HG03039 (cell line): ENCODE measurements around the gene TTLL5.

Experiments
- ATAC-seq: cut with Tn5 transposase; IDR thresholded peaks from one replicate; pipeline ENCODE4 v1.9.1; 2021; ENCODE audit warnings: mild to moderate bottlenecking, moderate library complexity; ENCODE audit not compliant: unreplicated experiment

TTLL5 gene

GRCh38 chr14:75726321-75726720 is 65.3 kb downstream of the TTLL5 start:
- no peak for ATAC-seq

DNA sequence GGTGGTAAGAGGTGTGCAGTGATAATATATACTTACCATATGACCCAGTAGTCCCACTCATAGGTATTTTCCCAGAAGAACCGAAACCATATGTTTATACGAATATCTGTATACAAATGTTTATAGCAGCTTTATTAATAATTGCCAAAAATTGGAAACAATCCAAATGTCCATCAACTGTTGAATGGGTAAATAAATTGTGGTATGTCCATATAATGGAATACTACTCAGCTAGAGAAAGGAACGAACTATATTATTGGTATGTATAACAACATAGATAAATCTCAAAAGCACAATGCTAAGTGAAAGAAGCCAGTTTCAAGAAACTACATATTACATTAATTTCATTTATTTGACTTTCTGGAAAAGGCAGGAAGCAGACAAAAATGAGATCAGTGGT is 66.1 kb downstream of the TTLL5 start:
- ATAC-seq: no peak

DNA sequence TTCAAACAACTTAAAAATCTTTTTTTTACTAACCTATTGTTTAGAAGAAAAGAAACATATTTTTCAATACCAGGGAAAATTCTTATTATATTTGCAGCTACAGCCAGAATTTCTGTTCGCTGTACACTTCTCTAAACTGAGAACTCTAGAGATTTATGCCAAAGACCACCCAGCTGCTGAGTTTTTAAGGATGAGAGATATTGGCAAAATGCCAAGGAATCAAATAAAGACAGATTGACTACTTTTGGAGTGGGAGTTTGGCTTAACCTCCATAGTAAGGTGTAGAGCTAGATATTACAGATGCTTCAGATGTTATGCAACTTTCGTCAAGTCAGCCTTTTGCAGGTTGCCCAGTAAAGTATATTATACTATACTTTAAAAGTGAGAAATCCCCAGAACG is 71.8 kb downstream of the TTLL5 start:
- ATAC-seq: no peak

DNA sequence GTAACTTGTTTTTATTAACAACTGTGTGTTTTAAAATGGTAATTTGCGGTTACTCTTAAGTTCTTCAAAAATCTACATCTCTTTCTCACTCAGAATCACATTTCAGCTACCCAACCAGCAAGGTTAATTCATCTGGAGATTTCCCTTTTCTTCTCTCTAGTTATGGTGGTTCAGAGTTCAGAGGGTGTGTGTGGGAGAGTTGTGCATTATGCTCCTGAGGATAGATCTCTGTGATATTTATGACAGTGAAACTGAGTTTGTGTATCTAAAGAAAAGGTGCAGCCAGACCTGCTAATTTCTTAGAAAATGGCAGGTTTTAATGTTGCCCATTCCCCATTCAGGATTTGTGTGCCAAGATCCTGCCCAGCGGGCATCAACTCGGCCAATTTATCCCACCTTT is 73.8 kb downstream of the TTLL5 start:
- ATAC-seq: no peak

DNA sequence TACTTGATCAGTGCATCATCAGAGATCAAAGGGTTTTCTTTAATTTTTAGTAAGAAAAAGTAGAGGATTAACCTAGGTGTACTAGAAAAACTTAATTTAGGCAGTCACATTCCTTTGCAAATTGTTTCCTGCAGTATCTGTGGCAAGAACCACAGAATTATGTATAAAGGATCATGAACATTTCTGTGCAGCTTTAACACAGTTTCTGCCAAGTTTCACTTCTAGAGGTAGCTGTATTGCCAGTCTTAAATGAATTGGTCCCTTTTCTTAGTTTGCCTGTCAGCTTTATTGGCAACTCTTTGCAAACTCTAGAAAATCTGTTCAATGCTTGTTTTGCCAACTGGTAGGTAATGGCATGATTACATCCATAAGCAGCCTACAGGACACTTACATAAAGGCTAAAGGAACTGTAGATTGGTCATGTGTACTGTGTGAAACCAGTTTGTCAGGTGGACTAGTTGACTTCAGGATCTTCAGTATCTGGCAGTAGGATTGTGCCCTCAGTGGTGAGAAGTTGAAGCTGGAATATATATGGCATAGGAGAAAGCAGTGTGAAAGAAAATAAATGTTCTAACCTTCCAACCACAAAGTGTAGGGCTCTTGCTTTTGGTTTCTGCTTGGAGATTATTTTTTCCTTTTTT is 75.9 kb downstream of the TTLL5 start:
- ATAC-seq: no peak

DNA sequence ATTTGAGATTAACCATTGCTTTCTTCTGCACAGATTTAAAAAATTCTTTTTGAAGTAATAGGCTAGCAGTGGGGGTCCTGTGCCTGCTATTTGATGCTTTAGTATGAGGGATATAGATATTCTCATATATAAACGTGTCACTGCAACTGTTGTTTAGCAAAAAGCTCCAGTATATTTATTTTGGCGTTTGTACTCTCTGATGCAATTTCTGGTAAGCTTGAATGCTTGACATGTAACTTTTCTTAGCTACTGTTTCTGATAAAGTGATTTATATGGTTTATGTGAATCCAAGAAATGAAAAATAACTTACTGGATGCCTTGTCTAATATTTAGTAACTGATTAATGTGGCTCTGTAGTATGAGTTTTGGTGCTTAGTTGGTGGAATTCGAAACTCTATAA is 77.1 kb downstream of the TTLL5 start:
- no peak for ATAC-seq

GRCh38 chr14:75742867-75743266 is 81.8 kb downstream of the TTLL5 start:
- ATAC-seq: no peak

DNA sequence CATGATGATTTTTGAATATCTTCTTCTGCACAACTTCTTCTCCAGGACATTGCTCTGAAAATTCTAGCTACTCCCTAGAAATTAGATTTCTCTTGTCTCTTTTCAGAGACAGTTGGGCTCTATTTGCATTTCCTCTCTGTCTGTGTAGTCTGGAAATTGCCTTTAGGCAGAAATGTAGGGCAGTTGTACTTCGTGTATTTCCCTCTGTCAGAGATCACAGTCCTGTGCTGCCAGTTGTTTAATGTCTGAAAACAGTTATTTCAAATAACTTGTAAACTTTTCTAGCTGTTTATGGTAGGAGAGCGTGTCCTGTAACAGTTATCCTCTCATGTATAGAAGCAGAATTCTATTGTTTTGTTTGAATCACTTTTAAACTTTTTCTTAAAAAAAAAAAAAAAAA is 86.9 kb downstream of the TTLL5 start:
- no peak for ATAC-seq

- ATAC-seq: no peak
These were observed 87.3 kb downstream of the TTLL5 start for GRCh38 chr14:75748336-75748735.

- ATAC-seq: no peak
These were observed 90.2 kb downstream of the TTLL5 start for GRCh38 chr14:75751296-75751695.

- ATAC-seq: no peak
These were observed 91.0 kb downstream of the TTLL5 start for GRCh38 chr14:75752086-75752485.

DNA sequence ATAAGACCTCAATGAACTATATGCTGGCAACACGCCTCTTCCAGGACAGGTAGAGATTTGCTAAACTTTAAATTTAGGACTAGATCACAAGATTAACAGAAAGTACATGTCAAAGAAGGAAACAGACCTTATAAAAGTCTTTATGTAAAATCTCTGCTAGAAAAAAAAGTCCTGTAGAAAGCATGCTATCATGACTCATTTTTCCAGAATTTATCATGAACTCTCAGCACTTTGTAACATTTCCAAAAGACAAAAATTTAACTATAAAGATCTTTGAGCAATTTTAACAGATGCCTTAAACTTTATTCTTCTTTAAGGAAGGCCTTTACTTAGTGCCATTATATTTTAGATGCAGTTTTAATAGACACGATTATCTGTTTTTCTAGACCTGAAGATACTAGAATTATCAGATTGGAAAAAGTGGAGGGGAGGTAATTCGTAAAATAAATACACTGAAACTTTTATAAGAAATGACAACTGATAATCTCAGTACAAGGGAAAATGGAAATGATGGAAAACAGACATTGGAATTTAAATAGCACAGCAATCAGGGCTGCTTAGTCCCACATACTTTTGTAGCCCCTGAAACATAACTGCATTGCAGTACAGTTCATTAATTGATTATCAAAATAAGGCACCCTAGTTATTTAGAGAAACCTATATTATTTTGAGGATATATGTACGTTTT is 92.0 kb downstream of the TTLL5 start:
- ATAC-seq: no peak

DNA sequence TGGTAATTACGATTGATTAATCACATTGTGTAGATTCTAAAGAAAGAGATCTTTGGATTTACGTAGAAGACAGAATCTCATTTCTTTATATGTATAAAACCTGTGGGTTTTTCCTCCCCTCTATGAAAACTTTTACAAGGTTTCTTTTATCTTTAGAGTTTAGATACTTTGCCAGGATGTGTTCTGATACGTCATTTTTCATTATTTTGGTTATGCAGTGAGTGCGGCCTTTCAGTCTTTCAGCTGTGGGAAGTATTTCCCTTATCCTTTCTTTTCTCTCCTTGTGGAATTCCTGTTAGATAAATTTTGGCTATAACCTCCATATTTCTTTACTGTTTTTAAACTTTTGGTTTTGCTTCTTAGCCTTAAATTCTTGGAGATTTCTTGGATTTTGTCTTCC is 92.7 kb downstream of the TTLL5 start:
- ATAC-seq: no peak

DNA sequence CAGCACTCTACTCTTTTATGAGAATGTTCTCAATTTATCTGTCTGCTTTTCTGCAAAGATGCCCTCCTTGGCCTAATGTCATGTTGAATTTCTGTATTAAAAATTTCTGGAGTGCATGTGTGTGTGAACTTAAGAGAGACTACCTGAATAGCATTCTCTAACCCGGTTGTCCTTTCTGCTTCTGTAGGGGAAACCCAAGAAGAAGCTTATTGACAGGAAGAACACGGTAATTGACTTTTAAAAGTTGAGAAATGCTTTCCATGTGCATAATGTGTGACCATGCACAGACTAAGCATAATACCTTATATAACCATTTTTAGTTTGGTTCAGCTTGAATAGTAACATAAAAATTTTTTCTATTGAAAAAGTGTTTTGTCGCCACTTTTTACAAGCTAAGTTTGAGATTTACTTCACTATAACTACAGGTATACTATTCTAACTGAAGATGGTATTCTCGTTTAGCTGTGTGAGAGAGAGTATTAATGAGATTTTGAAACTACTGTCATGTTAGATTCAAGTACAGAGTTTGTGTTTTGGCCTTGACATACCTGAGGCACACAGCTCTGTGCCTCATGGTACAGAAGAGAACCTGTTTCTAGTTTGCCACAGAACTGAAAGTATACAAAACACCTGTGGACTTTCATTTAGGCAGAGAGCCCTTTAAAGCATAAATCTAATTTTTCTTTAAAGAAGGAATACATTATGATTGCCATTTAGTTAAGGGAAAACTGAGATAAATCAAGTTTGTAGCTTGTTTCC is 96.8 kb downstream of the TTLL5 start:
- no peak for ATAC-seq

GRCh38 chr14:75764020-75764419 is 103.0 kb downstream of the TTLL5 start:
- no peak for ATAC-seq

- no peak for ATAC-seq
These were observed 108.1 kb downstream of the TTLL5 start for GRCh38 chr14:75769047-75769685.

- no peak for ATAC-seq
These were observed 109.6 kb downstream of the TTLL5 start for GRCh38 chr14:75770635-75771034.

GRCh38 chr14:75771595-75771994 is 110.5 kb downstream of the TTLL5 start:
- no peak for ATAC-seq

- ATAC-seq: no peak
These were observed 112.0 kb downstream of the TTLL5 start for GRCh38 chr14:75773046-75773445.

- ATAC-seq: no peak
These were observed 120.0 kb downstream of the TTLL5 start for GRCh38 chr14:75781096-75781495.

DNA sequence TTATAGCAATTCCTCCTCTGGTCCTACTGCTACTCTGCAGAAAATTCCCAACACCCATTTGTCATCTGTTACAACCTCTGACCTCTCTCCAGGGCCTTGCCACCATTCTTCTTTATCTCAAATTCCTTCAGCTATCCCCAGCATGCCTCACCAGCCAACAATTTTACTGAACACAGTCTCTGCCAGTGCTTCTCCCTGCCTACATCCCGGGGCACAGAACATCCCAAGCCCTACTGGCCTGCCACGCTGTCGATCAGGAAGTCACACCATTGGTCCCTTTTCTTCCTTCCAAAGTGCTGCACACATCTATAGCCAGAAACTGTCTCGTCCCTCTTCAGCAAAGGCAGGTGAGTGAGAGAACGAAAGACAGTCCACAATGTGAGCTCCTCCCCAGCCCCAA is 122.1 kb downstream of the TTLL5 start:
- no peak for ATAC-seq
